Endometrial microvascular endothelial cells (primary cell): ENCODE measurements around the gene RPSA. TPM values are rescaled to one million over a fixed set of nuclear protein-coding genes. Genes with fewer than 3 reads are reported as not detected.
"Not testable (repeated sequence)": the region's sequence is repeated elsewhere in the genome, so short reads cannot be mapped to it uniquely, and the experiment has no call there.

Source experiments
- in situ Hi-C: cut with HindIII; loops from 2 replicates; pipeline ENCODE4 v1.10.0; 2017; ENCODE audit warnings: low sequenced_read_pairs, low pct_unique_long_range_greater_than_20kb; ENCODE audit errors: inconsistent ontology term
- total RNA-seq: library from RNA; depleted of rRNA; stranded (reverse); fragments of >200 nt; gene quantifications from one replicate; pipeline ENCODE4 v1.2.3, GENCODE V29; 2015; ENCODE audit errors: inconsistent ontology term

The RPSA gene
- total RNA-seq, 1 donor from 2014 or later = 1,927 TPM

GRCh38 chr3:39415302-39415701, 8.8 kb downstream of the RPSA start:
- in situ Hi-C loops = not testable (repeated sequence)

- in situ Hi-C loops = no loop called here
These were observed 9.5 kb downstream of the RPSA start for GRCh38 chr3:39415983-39416382.

- in situ Hi-C loops = not testable (repeated sequence)
These were observed 10.5 kb downstream of the RPSA start for GRCh38 chr3:39416998-39417397.

GRCh38 chr3:39418556-39419225, 12.2 kb downstream of the RPSA start:
- in situ Hi-C loops = not testable (repeated sequence)

- in situ Hi-C loops = no loop called here
These were observed 13.3 kb downstream of the RPSA start for GRCh38 chr3:39419742-39420315.

- in situ Hi-C loops = no loop called here
These were observed 14.0 kb downstream of the RPSA start for GRCh38 chr3:39420543-39420942.

- in situ Hi-C loops = no loop called here
These were observed 17.0 kb downstream of the RPSA start for GRCh38 chr3:39423436-39423970.

- in situ Hi-C loops = no loop called here
These were observed 19.8 kb downstream of the RPSA start for GRCh38 chr3:39426312-39426711.

- in situ Hi-C loops = no loop called here
These were observed 21.0 kb downstream of the RPSA start for GRCh38 chr3:39427506-39427905.

- in situ Hi-C loops = no loop called here
These were observed 22.3 kb downstream of the RPSA start for GRCh38 chr3:39428745-39429201.

GRCh38 chr3:39429466-39429865, 22.9 kb downstream of the RPSA start:
- in situ Hi-C loops = no loop called here

GRCh38 chr3:39432342-39432741, 25.8 kb downstream of the RPSA start:
- in situ Hi-C loops = no loop called here

GRCh38 chr3:39433642-39434041, 27.1 kb downstream of the RPSA start:
- in situ Hi-C loops = no loop called here

- in situ Hi-C loops = no loop called here
These were observed 28.1 kb downstream of the RPSA start for GRCh38 chr3:39434574-39434973.

GRCh38 chr3:39435006-39435748, 28.7 kb downstream of the RPSA start:
- in situ Hi-C loops = no loop called here

GRCh38 chr3:39438880-39439279, 32.4 kb downstream of the RPSA start:
- in situ Hi-C loops = no loop called here

- in situ Hi-C loops = no loop called here
These were observed 33.8 kb downstream of the RPSA start for GRCh38 chr3:39440316-39440715.

- in situ Hi-C loops = no loop called here
These were observed 37.0 kb downstream of the RPSA start for GRCh38 chr3:39443530-39443929.

GRCh38 chr3:39445927-39446326, 39.4 kb downstream of the RPSA start:
- in situ Hi-C loops = no loop called here

- in situ Hi-C loops = no loop called here
These were observed 39.9 kb downstream of the RPSA start for GRCh38 chr3:39446444-39446843.
